DMS53 treated with DMSO at 0.1 percent for 48 hours (cell line): ENCODE results near the gene PNMT.
A peak's percentile ranks its signal among the peaks of the same experiment; 100 is the strongest.
"Not testable (repeated sequence)": the region's sequence is repeated elsewhere in the genome, so short reads cannot be mapped to it uniquely, and the experiment has no call there.

Experiments used
- DNase-seq: peaks from one replicate; lab custom pipeline; 2025; ENCODE audit not compliant: unreplicated experiment; lab: John Stamatoyannopoulos, UW

The PNMT gene

DNA sequence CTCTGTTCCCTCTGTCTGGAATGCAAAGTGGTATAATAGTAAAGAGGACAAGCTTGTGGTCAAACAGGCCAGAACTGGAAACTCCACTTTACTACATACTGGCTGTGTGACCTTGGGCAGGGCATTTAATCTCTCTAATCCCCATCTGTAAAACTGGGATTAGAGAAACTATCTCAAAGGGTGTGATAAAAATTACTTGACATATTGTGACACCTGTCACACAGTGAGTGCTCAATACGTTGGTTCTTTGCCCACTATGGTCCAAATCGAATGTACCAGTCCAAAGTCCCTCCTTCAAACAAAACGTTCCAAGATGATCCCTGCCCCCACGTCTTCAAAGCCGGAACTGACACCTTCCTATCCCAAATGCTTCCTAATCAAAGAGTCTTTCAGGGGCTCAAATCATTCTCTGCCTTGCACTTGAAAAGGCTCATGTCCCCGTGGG is 18.9 kb downstream of the PNMT start:
- DNase-seq: peak; percentile 14

DNA sequence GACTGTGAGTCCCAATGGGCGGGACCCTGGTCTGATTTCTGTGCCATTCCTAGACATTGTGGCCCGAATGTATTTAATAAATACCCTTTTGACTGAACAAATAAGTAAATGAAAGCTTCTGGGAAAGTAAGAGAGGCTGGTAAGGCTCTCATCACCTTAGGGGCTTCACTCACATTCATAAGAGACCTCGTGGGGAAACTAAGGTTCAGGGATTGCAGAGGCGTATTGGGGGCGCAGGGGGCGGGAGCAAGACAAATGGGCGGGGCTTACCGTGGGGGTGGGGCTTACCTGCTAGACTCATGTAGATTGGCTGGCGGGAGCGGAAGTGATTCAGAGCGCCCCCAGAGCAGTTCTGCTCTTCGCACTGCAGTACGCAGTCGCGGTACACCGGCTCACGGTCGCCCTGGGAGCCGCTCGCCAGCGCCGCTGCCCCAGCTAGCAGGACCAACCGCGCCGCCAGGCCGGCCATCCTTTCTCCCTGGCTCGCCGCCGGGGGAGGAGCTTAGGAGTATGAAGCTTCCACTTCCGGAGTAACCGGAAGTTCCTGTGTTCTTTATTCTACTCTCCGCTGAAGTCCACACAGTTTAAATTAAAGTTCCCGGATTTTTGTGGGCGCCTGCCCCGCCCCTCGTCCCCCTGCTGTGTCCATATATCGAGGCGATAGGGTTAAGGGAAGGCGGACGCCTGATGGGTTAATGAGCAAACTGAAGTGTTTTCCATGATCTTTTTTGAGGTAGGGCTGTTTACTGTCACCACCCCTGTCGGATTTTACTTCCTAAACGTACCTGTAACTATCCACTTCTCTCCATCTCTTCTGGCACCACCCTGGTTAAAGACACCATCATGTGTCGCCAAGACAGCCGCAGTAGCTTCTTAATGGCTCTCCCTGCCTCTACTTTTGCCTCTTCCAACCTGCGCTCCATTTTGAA is 19.6 kb downstream of the PNMT start, which contains the start of gene PGAP3:
TSS of gene PGAP3 (minus strand) at position 512 of the 929 bp plus-strand sequence. CDS start at position 469, 43 bp downstream.
- peak; percentile 94 for DNase-seq

DNA sequence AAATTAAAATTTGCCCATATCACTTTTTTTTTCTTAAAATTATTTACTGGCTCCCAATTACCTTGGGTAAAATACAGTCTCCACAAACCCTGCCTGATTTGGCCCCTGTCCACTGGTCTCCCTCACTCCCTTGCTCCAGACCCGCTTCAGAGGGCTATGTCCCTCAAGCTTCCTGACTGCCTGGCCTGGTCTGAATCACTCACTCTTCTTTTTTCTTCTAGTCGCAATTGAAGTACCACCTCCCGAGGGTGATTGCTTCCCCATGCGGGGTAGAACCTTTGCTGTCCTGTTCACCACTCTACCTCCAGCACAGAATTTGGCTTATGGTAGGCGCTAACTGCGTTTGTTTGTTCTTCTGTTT is 20.2 kb downstream of the PNMT start:
- DNase-seq: no peak

DNA sequence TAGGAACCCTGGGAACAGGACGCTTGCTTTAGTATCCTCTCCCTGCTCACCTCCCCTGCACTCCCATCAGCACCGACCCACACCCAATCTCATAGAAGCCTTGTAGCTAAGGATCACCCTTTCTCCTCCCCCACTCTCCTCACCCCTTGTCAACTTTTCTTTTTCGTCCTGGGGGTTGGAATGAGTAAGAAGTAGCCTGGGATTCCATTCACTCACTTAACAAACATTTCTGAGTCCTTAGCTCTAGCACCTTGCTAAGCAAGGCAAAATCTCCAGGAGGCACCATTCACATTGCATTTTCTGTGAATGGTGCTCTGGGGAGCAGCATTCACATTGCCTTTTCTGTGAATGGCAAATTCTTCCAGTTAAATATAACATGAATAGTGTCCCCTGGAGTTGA is 20.7 kb downstream of the PNMT start:
- DNase-seq: no peak

DNA sequence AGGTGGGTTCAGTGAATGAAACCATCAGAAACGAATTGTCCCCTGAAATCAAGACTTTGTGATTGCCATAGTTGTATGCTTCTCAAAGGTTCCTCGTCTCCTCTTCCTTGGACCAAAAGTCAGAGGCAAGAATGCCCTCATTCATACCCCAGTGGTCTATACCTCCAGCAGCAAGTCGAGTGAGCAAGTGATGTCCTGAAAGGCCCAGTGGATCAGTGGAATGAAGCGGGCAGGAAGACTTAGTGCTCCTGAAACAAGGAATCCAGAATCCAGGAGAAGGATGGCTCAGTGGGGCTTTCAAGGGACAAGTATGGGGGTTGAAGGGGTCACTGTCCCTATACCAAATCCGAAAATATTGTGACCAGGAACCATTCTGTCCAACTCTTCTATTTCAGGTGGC is 26.3 kb downstream of the PNMT start:
- DNase-seq: no peak

DNA sequence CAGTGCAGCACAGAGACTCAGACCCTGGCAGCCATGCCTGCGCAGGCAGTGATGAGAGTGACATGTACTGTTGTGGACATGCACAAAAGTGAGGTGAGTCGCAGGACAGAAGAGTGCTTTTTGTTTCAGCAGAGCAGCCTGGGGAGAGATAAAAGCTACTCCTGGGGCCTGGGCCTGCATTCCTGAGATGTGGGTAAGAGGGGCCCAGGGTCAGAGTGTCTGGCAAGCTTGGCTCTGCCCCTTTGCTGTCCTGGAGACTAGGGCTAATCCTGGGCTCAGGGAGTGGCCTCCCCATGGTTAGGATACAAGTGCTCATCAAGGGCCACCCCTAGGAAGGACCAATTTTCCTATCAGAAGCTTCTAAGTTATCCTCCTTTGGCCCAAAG is 26.8 kb downstream of the PNMT start:
- DNase-seq: no peak

DNA sequence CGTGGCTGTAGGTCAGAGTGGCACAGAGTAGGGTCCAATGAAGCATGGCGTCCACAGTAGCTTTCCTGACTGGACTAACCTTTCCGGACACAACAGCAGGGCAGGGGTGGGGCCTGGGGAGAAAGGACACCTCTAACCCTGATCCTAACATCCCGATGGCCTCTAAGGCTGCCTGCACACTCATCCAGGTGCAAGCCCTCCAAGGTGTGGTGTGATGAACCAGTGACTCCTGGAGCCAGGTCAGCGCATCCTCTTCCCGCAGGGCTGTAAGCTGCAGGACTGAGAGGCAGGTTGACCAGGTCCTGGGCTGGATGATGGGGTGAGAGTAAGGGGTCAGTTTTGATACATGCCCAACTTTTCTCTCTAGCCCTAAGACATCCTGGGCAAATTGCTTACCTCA is 28.5 kb downstream of the PNMT start:
- no peak for DNase-seq

DNA sequence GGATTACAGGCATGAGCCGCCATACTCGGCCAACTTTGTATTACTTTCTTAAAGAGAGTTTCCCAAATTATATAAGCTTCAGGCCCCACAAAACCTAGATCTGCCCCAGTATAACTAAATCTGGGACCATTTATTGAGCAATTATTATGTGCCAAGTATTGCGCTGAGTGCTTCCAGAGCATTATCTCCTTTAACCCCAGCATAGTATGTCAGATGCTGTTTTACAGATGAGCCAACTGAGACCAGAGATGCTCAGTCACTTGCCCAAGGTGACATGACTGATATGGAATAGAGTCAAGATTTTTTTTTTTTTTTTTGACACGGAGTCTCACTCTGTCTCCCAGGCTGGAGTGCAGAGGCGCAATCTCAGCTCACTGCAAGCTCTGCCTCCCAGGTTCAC is 29.7 kb downstream of the PNMT start:
- no peak for DNase-seq

DNA sequence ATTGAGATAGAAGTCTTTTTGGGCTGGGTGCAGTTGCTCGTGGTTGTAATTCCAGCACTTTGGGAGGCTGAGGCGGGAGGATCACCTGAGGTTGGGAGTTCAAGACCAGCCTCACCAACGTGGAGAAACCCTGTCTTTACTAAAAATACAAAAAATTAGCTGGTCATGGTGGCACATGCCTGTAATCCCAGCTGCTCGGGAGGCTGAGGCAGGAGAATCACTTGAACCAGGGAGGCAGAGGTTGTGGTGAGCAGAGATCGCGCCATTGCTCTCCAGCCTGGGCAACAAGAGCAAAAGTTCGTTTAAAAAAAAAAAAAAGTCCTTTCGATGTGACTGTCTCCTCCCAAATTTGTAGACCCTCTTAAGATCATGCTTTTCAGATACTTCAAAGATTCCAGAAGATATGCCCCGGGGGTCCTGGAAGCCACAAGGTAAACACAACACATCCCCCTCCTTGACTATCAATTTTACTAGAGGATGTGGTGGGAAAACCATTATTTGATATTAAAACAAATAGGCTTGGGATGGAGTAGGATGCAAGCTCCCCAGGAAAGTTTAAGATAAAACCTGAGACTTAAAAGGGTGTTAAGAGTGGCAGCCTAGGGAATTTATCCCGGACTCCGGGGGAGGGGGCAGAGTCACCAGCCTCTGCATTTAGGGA is 31.0 kb downstream of the PNMT start:
- not testable (repeated sequence) for DNase-seq

DNA sequence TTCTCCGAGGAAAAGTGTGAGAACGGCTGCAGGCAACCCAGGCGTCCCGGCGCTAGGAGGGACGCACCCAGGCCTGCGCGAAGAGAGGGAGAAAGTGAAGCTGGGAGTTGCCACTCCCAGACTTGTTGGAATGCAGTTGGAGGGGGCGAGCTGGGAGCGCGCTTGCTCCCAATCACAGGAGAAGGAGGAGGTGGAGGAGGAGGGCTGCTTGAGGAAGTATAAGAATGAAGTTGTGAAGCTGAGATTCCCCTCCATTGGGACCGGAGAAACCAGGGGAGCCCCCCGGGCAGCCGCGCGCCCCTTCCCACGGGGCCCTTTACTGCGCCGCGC is 31.5 kb downstream of the PNMT start, which contains the start of gene ERBB2:
TSS of gene ERBB2 (plus strand) at position 247 of the 330 bp plus-strand sequence. CDS start 175 bp downstream, outside the sequence.
- no peak for DNase-seq

DNA sequence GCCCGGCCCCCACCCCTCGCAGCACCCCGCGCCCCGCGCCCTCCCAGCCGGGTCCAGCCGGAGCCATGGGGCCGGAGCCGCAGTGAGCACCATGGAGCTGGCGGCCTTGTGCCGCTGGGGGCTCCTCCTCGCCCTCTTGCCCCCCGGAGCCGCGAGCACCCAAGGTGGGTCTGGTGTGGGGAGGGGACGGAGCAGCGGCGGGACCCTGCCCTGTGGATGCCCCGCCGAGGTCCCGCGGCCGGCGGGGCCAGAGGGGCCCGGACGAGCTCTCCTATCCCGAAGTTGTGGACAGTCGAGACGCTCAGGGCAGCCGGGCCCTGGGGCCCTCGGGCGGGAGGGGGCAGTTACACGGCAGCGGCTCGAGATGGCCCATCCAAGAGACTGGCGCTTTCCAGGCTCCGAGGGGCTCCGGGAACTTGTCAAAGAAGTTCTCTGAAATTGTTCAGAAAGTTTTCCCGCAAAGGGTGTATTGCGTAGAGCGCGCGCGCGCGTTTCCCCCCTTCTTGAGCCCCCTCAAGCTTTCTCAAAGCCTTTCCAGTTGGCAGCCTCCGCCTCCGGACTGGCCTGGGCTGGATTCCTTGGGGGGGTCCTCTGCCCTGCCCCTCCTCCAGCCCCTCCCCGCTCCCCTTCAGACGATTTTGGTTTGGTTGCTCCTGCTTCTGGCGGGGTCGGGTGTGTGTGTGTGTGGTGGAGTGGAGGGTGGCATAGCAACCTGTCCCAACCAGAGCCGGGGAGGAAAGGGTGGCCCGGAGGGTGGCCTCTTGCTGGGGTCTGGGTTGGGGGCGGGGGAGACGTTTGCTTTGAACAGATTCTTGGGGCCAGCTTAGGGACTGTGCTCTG is 32.1 kb downstream of the PNMT start:
- DNase-seq: no peak

DNA sequence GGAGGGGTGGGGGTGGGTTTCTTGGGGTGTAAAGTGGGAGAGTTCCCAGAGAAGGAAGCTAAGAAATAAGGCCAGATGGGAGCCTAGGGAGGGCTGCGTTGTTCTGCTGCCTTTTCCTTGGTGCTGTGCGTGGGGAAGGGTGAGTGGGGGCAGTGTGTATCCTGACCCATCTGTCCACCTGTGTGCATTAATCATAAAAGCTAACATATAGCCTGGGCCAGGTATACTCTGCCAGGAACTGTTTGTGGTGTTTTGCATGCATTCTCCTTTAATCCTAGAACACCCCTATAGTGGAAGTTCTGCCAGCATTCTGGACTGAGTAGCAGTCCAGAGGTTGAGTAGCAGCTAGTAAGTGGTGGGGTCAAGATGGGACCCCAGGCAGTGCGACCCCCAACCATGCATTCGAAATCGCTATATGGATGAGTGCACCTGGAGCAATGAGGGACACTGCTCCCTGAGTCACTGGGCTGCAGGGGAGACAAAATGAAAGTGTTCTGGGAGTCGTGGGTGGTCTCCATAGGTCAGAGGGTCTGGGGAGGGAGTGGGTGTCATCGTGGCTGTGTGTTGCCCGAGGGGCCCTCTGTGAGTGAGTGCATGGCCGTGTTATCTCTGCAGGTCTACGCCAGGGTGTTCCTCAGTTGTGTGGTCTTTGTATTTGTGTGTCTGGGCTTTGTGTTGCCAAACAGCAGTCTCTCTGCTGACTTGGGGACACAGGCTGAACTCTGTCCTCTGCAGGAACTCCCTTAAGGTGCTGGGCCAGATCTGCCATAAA is 32.9 kb downstream of the PNMT start:
- no peak for DNase-seq

DNA sequence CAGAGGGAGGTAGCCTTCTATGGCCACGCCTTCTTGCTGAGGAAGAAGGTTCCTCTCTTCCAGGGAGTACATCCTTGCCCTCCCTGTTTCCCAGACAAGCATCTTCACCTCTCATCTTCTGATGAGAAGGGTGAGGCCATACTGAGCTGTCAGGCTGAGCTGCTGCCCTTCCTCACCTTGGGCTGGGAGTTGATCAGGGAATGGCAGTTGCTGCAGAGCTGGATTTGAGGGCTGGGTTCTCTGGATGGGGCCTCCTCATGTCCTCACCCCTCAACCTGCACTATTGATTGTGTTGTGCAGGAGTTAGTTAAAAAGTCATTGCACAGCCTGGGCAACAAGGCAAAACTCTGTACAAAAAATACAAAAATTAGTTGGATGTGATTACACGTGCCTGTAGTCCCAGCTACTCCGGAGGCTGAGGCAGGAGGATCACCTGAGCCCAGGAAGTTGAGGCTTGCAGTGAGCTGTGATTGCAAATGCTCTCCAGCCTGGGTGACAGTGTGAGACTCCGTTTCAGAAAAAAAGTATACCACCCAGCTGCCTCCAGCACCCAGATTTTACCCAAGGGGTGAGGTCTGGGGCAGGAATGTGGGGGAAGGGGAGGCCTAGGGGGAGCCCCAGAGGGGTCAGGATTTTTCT is 33.6 kb downstream of the PNMT start:
- no peak for DNase-seq

DNA sequence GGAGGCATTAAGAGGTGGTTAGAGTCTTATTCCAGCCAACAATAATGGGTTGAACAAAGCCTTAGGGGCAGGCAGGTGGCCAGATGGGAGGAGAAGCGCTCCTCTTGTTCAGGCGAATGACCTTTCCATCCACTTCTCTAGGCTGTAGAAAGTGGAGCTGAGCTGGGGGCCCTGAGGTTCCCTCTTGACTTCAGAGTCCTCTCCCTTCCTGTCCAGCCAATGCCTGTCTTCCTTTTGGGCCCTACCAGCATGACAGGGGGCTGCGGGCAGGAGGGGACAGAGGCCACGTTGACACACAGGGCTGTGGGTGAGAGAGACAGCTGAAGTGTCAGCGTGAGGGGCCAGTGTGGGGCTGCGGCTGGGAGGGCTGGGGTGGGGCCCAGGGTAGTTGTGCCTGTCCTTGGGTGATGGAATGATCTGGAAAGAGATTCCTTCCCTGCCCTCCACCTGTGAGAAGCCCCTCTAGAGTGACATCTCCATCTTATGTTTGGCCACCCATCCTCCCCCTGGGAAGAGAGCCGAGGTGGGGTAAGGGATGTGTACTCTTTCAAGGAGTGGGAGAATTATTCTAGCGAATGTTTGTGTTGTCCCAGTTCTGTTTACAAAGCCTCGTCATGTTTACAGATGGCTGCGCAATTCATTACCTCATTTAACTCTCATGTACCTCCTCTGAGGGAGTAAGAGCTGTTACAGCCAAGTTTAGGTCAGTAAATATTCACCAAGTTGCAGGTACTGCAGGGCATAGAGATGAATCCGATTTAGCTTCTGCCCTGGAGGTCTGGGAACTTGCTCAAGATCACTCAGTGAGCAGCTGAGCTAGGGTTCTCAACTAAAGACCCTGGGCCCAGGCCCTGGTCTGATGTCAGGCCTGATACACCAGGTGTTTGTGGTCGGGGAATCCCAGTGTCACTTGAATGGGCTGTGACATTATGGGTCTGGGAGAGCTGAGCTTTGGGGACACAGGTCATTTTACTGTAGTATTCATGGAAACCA is 34.9 kb downstream of the PNMT start:
- peak; percentile 80 for DNase-seq

DNA sequence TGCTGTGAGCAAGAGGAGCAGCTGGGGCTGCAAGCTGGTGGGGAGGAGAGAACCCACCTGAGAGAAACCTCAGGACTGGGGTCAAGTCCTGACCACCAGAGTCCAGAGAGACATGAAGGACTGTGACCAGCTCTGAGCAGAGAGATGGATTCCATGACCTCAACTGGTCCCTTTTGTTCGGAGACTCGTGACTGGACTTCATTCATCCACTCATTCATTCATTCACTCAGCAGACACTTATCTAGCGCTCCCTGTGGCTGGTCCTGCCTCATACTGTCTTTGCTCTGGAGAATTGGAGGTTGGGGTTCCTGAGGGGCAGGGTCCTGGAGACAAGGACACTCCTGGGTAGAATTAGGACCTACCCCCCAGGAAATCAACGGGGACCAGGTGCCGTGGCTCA is 35.7 kb downstream of the PNMT start:
- no peak for DNase-seq

DNA sequence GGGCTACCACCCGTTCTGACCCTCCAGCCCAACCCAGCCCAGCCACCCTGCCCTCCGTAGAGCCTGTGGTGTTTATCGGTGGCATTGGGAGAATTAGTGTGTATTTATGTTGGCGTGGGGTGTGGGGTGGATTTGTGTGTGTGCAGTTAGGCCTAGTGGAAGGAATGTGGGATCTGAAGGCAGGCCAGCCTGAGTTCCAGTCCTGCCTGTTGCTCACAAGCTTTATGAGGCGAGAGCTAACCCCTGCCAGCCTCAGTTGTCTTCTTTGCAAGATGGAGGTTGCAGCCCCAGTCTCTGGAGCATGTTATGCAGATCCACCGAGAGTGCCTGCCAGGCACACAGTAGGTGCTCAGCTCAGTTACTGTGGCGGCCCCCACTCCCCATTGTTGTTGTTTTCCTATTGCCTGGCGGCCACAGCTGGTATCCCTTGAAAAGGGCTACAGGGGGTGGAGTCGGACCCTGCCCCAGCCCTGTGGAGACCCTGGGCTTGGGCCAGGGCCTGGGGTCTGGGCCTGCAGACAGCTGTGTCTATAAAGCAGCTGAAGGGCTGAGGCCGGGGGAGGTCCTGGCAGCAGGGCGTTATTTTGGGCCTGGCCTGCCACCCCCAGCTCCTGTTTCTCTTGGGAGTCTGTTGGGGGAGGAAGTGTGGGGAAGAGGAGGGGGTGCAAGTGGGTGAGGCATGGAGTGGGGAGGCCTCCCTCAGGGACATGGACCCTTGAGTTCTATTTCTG is 36.7 kb downstream of the PNMT start:
- no peak for DNase-seq

DNA sequence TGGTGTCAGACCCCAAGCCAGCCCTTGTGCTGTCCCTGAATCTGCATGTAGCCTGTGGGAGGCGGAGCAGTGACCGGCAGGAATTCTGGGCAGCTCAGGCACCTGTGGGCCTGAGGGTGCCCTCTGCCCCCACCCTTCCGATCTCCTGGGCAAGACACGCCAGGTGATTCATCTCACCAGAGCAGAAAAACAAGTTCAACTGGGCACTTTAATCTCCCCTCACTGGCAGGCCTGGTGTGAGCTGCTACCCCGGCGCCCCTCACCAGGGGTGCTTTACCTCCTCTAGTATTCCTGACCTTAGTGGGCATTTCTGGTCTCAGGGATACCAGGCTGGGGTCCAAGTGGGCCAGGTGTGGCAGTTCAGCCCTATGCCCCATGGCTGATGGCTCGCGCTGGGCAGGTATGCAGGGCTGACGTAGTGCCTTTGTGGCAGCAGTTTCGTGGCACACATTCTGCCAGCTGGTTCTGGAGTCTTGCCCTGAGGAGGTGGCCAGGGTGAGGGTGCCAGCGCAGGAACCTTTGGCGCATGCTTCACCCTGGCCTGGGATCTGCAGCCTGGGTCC is 37.6 kb downstream of the PNMT start:
- DNase-seq: peak; percentile 85

DNA sequence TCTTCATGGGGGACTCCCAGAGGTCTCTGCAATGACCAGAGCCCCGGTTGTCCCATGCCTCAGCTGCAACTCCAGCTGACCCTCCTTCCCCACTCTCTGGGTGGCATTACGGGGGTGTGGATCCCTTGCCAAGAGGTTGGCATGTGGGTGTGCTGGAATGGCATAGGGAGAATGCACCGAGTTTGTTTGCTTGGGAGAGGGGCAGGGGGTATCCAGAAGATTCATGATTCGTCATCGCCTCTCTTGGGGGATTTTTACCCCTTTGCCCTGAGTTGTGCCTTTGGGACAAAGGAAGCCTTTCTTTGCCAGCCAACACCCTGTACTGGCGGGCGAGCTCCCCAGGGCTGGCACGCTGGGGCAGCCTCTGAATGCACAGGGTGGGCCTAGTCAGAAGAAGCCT is 38.1 kb downstream of the PNMT start:
- DNase-seq: no peak
